HepG2 (cell line): ENCODE results near the gene SENP5. TPM values are rescaled to one million over a fixed set of nuclear protein-coding genes. Genes with fewer than 3 reads are reported as not detected.

Experiments used
- AKAP8 ChIP-seq: sonication (generic); formaldehyde crosslinking; IDR thresholded peaks from 2 replicates; pipeline ENCODE4 v1.5.1; 2020; ENCODE audit warnings: mild to moderate bottlenecking, missing genetic modification reagents
- ARNT2 ChIP-seq: sonication (generic); formaldehyde crosslinking; IDR thresholded peaks from 2 replicates; pipeline ENCODE4 v1.8.0; 2022; ENCODE audit warnings: mild to moderate bottlenecking, low read depth, missing genetic modification reagents, moderate library complexity
- ATAD3A ChIP-seq: sonication (generic); formaldehyde crosslinking; IDR thresholded peaks from 2 replicates; pipeline ENCODE4 v1.4.0; 2020; ENCODE audit warnings: missing genetic modification reagents
- E2F1 ChIP-seq: sonication (generic); formaldehyde crosslinking; IDR thresholded peaks from 2 replicates; pipeline ENCODE4 v1.5.0; 2020; ENCODE audit warnings: missing genetic modification reagents
- FOXA1 ChIP-seq, 2 experiments: fragments of 450-650 bp in 1 of 2; sonication (generic) in 1 of 2; formaldehyde crosslinking in 1 of 2; IDR thresholded peaks; 2 replicates each; pipeline versions ENCODE4 v1.4.0 to v1.6.1; 2016 to 2020; ENCODE audit warnings: missing genetic modification reagents in 1 of 2
- FOXK1 ChIP-seq: sonication (generic); formaldehyde crosslinking; IDR thresholded peaks from 2 replicates; pipeline ENCODE4 v1.4.0; 2020; ENCODE audit warnings: low read depth, missing genetic modification reagents, borderline replicate concordance
- HMGXB4 ChIP-seq, 2 experiments: sonication (generic) in 1 of 2; formaldehyde crosslinking in 1 of 2; IDR thresholded peaks; 2 replicates each; pipeline versions ENCODE4 v1.4.0 to v1.6.1; 2018 to 2020; ENCODE audit warnings: missing genetic modification reagents in 2 of 2, borderline replicate concordance in 1 of 2, low read depth in 1 of 2, mild to moderate bottlenecking in 1 of 2, missing biosample characterization in 1 of 2
- HNRNPLL ChIP-seq: fragments of 200-400 bp; formaldehyde crosslinking; IDR thresholded peaks from 2 replicates; pipeline ENCODE4 v1.6.1; 2017; ENCODE audit warnings: mild to moderate bottlenecking, low read depth, low read length; ENCODE audit not compliant: poor library complexity, severe bottlenecking
- IKZF4 ChIP-seq: sonication (generic); formaldehyde crosslinking; IDR thresholded peaks from 2 replicates; pipeline ENCODE4 v1.5.1; 2020; ENCODE audit warnings: borderline replicate concordance, mild to moderate bottlenecking, low read depth, missing genetic modification reagents; ENCODE audit errors: not compliant biosample characterization
- KLF12 ChIP-seq: sonication (generic); formaldehyde crosslinking; IDR thresholded peaks from 2 replicates; pipeline ENCODE4 v1.4.0; 2020; ENCODE audit warnings: missing genetic modification reagents, borderline replicate concordance
- MEIS1 ChIP-seq: sonication (generic); formaldehyde crosslinking; IDR thresholded peaks from 2 replicates; pipeline ENCODE4 v1.9.0; 2021; ENCODE audit warnings: mild to moderate bottlenecking, missing genetic modification reagents, moderate library complexity, borderline replicate concordance
- NRL ChIP-seq: sonication (generic); formaldehyde crosslinking; IDR thresholded peaks from 2 replicates; pipeline ENCODE4 v1.5.0; 2020; ENCODE audit warnings: missing genetic modification reagents, mild to moderate bottlenecking, moderate library complexity, borderline replicate concordance
- SAP130 ChIP-seq: IDR thresholded peaks from 2 replicates; pipeline ENCODE4 v1.6.1; 2016; ENCODE audit warnings: low read depth
- TCF12 ChIP-seq, 2 experiments: fragments of 450-650 bp in 1 of 2; sonication (generic) in 1 of 2; formaldehyde crosslinking in 1 of 2; IDR thresholded peaks; 2 replicates each; pipeline versions ENCODE4 v1.6.1 to v1.8.0; 2017 to 2022; ENCODE audit warnings: antibody characterized with exemption in 1 of 2, mild to moderate bottlenecking in 1 of 2, missing genetic modification reagents in 1 of 2, moderate library complexity in 1 of 2
- ZFP82 ChIP-seq: sonication (generic); formaldehyde crosslinking; IDR thresholded peaks from 2 replicates; pipeline ENCODE4 v1.5.1; 2020; ENCODE audit warnings: mild to moderate bottlenecking, missing genetic modification reagents, borderline replicate concordance
- ZNF501 ChIP-seq: sonication (generic); formaldehyde crosslinking; IDR thresholded peaks from 2 replicates; pipeline ENCODE4 v1.5.1; 2020; ENCODE audit warnings: mild to moderate bottlenecking, moderate library complexity, missing genetic modification reagents
- ZNF510 ChIP-seq: sonication (generic); formaldehyde crosslinking; IDR thresholded peaks from 2 replicates; pipeline ENCODE4 v1.4.0; 2020; ENCODE audit warnings: low read depth, mild to moderate bottlenecking, missing genetic modification reagents
- ZNF530 ChIP-seq: sonication (generic); formaldehyde crosslinking; IDR thresholded peaks from 2 replicates; pipeline ENCODE4 v1.5.0; 2020; ENCODE audit warnings: low read depth, mild to moderate bottlenecking, missing genetic modification reagents
- ZNF572 ChIP-seq: sonication (generic); formaldehyde crosslinking; IDR thresholded peaks from 2 replicates; pipeline ENCODE4 v1.5.1; 2020; ENCODE audit warnings: mild to moderate bottlenecking, missing genetic modification reagents
- ZNF709 ChIP-seq: sonication (generic); formaldehyde crosslinking; IDR thresholded peaks from 2 replicates; pipeline ENCODE4 v1.5.0; 2020; ENCODE audit warnings: mild to moderate bottlenecking, missing genetic modification reagents
- ZNF781 ChIP-seq: sonication (generic); formaldehyde crosslinking; IDR thresholded peaks from 2 replicates; pipeline ENCODE4 v1.5.1; 2020; ENCODE audit warnings: borderline replicate concordance, mild to moderate bottlenecking, missing genetic modification reagents; ENCODE audit errors: not compliant biosample characterization
- ZNF816 ChIP-seq: sonication (generic); formaldehyde crosslinking; IDR thresholded peaks from 2 replicates; pipeline ENCODE4 v1.8.0; 2022; ENCODE audit warnings: missing genetic modification reagents, mild to moderate bottlenecking, borderline replicate concordance
- ZNF891 ChIP-seq: sonication (generic); formaldehyde crosslinking; IDR thresholded peaks from 2 replicates; pipeline ENCODE4 v1.5.0; 2020; ENCODE audit warnings: mild to moderate bottlenecking, missing genetic modification reagents
- polyA plus RNA-seq, 8 experiments: library from polyadenylated mRNA; depleted of rRNA in 3 of 8; stranded (reverse) in 7 of 8; unstranded in 1 of 8; fragments of >200 nt; fragmentation: Illumina TruSeq in 4 of 8; extraction: Trizol in 4 of 8; gene quantifications; 2 replicates each; pipeline versions ENCODE4 v1.2.1 to v1.2.3, GENCODE V29; 2011 to 2016; ENCODE audit warnings: low read depth in 4 of 8, missing spikeins in 1 of 8, mixed read lengths in 1 of 8; ENCODE audit not compliant: insufficient read depth in 1 of 8
- total RNA-seq, 5 experiments: library from RNA; depleted of rRNA; stranded (reverse); fragments of >200 nt; fragmentation: Illumina TruSeq; extraction: Trizol; gene quantifications; 2 replicates each; pipeline ENCODE4 v1.2.3, GENCODE V29; 2016; ENCODE audit warnings: low read depth in 1 of 5

SENP5 gene
- total and polyA plus RNA-seq, 2 of the 13 experiments (the other 11 are each of a cell fraction or from before 2014, with no cell fraction given), result 17.6 to 30.9 TPM

- peak; percentile 31 for TF ChIP-seq IKZF4 (CRISPR knock-in tag)
- peak; percentile 27 to 41; a peak in 2 of 4 replicates for TF ChIP-seq HMGXB4 (CRISPR knock-in tag; IDR thresholded peaks at IDR 0.05; ENCODE audit: borderline replicate concordance in 1 of 2, low read depth in 1 of 2)
- TF ChIP-seq ZNF501, result peak; percentile 33; the same call in 1 of the 2 replicates
- peak; percentile 63; the same call in 1 of the 2 replicates for TF ChIP-seq ARNT2 (CRISPR knock-in tag)
- peak; percentile 20; the same call in 1 of the 2 replicates for TF ChIP-seq SAP130
- no peak for TF ChIP-seq ATAD3A (CRISPR knock-in tag)
- TF ChIP-seq AKAP8 (CRISPR knock-in tag), result peak; percentile 62
- TF ChIP-seq FOXK1 (CRISPR knock-in tag), result no peak
- peak; percentile 60 for TF ChIP-seq HNRNPLL
- TF ChIP-seq ZNF816 (CRISPR knock-in tag), result peak; percentile 20; the same call in 1 of the 2 replicates
- peak; percentile 73; the same call in 1 of the 2 replicates for TF ChIP-seq ZNF891 (CRISPR knock-in tag)
- 0 out of 2 replicates have a peak, but pooled peaks have one; percentile 83 for TF ChIP-seq ZNF709 (CRISPR knock-in tag)
- TF ChIP-seq NRL (CRISPR knock-in tag), result peak; percentile 82; the same call in 1 of the 2 replicates
- TF ChIP-seq ZNF530 (CRISPR knock-in tag), result peak; percentile 48; the same call in 1 of the 2 replicates
- TF ChIP-seq ZNF510, result peak; percentile 79; the same call in 1 of the 2 replicates
- peak; percentile 22; the same call in 1 of the 2 replicates for TF ChIP-seq MEIS1 (CRISPR knock-in tag)
- TF ChIP-seq ZNF781 (CRISPR knock-in tag), result no peak
- no peak for TF ChIP-seq KLF12 (CRISPR knock-in tag)
- no peak for TF ChIP-seq ZFP82 (CRISPR knock-in tag)
- TF ChIP-seq ZNF572 (CRISPR knock-in tag), result 0 out of 2 replicates have a peak, but pooled peaks have one; percentile 83
- no peak for TF ChIP-seq TCF12 (IDR thresholded peaks at IDR 0.05)
- 0 out of 2 replicates have a peak, but pooled peaks have one; percentile 33 for TF ChIP-seq TCF12 (CRISPR knock-in tag; IDR thresholded peaks at IDR 0.05)
- TF ChIP-seq E2F1 (CRISPR knock-in tag), result no peak
- no peak for TF ChIP-seq FOXA1 (IDR thresholded peaks at IDR 0.05)
- peak; percentile 16; the same call in 1 of the 2 replicates for TF ChIP-seq FOXA1 (CRISPR knock-in tag; IDR thresholded peaks at IDR 0.05)
These were observed 100.8 kb downstream of the SENP5 start, which contains the start of gene PIGZ (continued) for GRCh38 chr3:196968233-196969133.
